Measurements from ENCODE around the gene PRKCSH.
A peak's percentile ranks its signal among the peaks of the same experiment; 100 is the strongest.

The PRKCSH gene

GRCh38 chr19:11444059-11444458 lies 8.6 kb downstream of the PRKCSH start:
- DNase-seq (ENCODE audit: low read depth): no peak
- peaks cover 3% of the 10 kb centered on the region for H3K4me1 ChIP-seq (ENCODE audit: control insufficient read depth, insufficient read depth, low read length)
- no peaks in the 10 kb centered on the region for H3K27me3 ChIP-seq (replicated peaks; ENCODE audit: control insufficient read depth, insufficient read depth, low read length)
- H3K4me3 ChIP-seq (ENCODE audit: low read length): no peak overlapping the region
- H3K9ac ChIP-seq (ENCODE audit: low read length): peak overlapping the region; percentile 11
- no peaks in the 10 kb centered on the region for H3K9me3 ChIP-seq (ENCODE audit: control insufficient read depth, low read length)
- peaks cover 69% of the 10 kb centered on the region for H3K36me3 ChIP-seq (ENCODE audit: control insufficient read depth, insufficient read depth, low read length, severe bottlenecking)

- H3K4me1 ChIP-seq (ENCODE audit: control insufficient read depth, insufficient read depth, low read length): peaks cover 3% of the 10 kb centered on the region
- H3K36me3 ChIP-seq (ENCODE audit: control insufficient read depth, insufficient read depth, low read length, severe bottlenecking): peaks cover 76% of the 10 kb centered on the region
These were observed 9.7 kb downstream of the PRKCSH start for GRCh38 chr19:11445141-11445540.

GRCh38 chr19:11446271-11446651 lies 10.8 kb downstream of the PRKCSH start:
- no peak for DNase-seq (ENCODE audit: low read depth)
- Histone ChIP-seq H3K36me3 (ENCODE audit: control insufficient read depth, insufficient read depth, low read length, severe bottlenecking) (peaks cover 66% of the 10 kb centered on the region), H3K27me3 (replicated peaks; ENCODE audit: control insufficient read depth, insufficient read depth, low read length) (no peaks in the 10 kb centered on the region), H3K9ac (ENCODE audit: low read length) (no peak overlapping the region), H3K9me3 (ENCODE audit: control insufficient read depth, low read length) (no peaks in the 10 kb centered on the region), H3K4me1 (ENCODE audit: control insufficient read depth, insufficient read depth, low read length) (peaks cover 3% of the 10 kb centered on the region), H3K4me3 (ENCODE audit: low read length) (no peak overlapping the region)

More at GRCh38 chr19:11445141-11445540, 9.7 kb downstream of the PRKCSH start:
- no peak for DNase-seq (ENCODE audit: low read depth)
- no peaks in the 10 kb centered on the region for H3K9me3 ChIP-seq (ENCODE audit: control insufficient read depth, low read length)
- no peak overlapping the region for H3K9ac ChIP-seq (ENCODE audit: low read length)
- no peaks in the 10 kb centered on the region for H3K27me3 ChIP-seq (replicated peaks; ENCODE audit: control insufficient read depth, insufficient read depth, low read length)
- no peak overlapping the region for H3K4me3 ChIP-seq (ENCODE audit: low read length)

GRCh38 chr19:11446652-11447301 lies 11.3 kb downstream of the PRKCSH start:
- peaks cover 61% of the 10 kb centered on the region for H3K36me3 ChIP-seq (ENCODE audit: control insufficient read depth, insufficient read depth, low read length, severe bottlenecking)
- no peaks in the 10 kb centered on the region for H3K9me3 ChIP-seq (ENCODE audit: control insufficient read depth, low read length)
- H3K4me3 ChIP-seq (ENCODE audit: low read length): no peak overlapping the region
- H3K27me3 ChIP-seq (replicated peaks; ENCODE audit: control insufficient read depth, insufficient read depth, low read length): no peaks in the 10 kb centered on the region
- peaks cover 3% of the 10 kb centered on the region for H3K4me1 ChIP-seq (ENCODE audit: control insufficient read depth, insufficient read depth, low read length)
- no peak overlapping the region for H3K9ac ChIP-seq (ENCODE audit: low read length)
- peak; percentile 63 for DNase-seq (ENCODE audit: low read depth)

- Histone ChIP-seq H3K27me3 (replicated peaks; ENCODE audit: control insufficient read depth, insufficient read depth, low read length) (no peaks in the 10 kb centered on the region), H3K9ac (ENCODE audit: low read length) (no peak overlapping the region), H3K4me3 (ENCODE audit: low read length) (no peak overlapping the region), H3K9me3 (ENCODE audit: control insufficient read depth, low read length) (no peaks in the 10 kb centered on the region), H3K36me3 (ENCODE audit: control insufficient read depth, insufficient read depth, low read length, severe bottlenecking) (peaks cover 54% of the 10 kb centered on the region), H3K4me1 (ENCODE audit: control insufficient read depth, insufficient read depth, low read length) (peaks cover 3% of the 10 kb centered on the region)
- DNase-seq (ENCODE audit: low read depth): no peak
These were observed 12.2 kb downstream of the PRKCSH start for GRCh38 chr19:11447347-11448262.

GRCh38 chr19:11448410-11448809 lies 13.0 kb downstream of the PRKCSH start:
- no peak for DNase-seq (ENCODE audit: low read depth)
- H3K27me3 ChIP-seq (replicated peaks; ENCODE audit: control insufficient read depth, insufficient read depth, low read length): no peaks in the 10 kb centered on the region
- no peaks in the 10 kb centered on the region for H3K9me3 ChIP-seq (ENCODE audit: control insufficient read depth, low read length)
- no peak overlapping the region for H3K4me3 ChIP-seq (ENCODE audit: low read length)
- H3K36me3 ChIP-seq (ENCODE audit: control insufficient read depth, insufficient read depth, low read length, severe bottlenecking): peaks cover 50% of the 10 kb centered on the region
- H3K4me1 ChIP-seq (ENCODE audit: control insufficient read depth, insufficient read depth, low read length): peaks cover 3% of the 10 kb centered on the region
- H3K9ac ChIP-seq (ENCODE audit: low read length): no peak overlapping the region

GRCh38 chr19:11448923-11449554 lies 13.6 kb downstream of the PRKCSH start:
- Histone ChIP-seq H3K27me3 (replicated peaks; ENCODE audit: control insufficient read depth, insufficient read depth, low read length) (no peaks in the 10 kb centered on the region), H3K4me3 (ENCODE audit: low read length) (no peak overlapping the region), H3K36me3 (ENCODE audit: control insufficient read depth, insufficient read depth, low read length, severe bottlenecking) (peaks cover 45% of the 10 kb centered on the region), H3K4me1 (ENCODE audit: control insufficient read depth, insufficient read depth, low read length) (peaks cover 3% of the 10 kb centered on the region), H3K9ac (ENCODE audit: low read length) (no peak overlapping the region), H3K9me3 (ENCODE audit: control insufficient read depth, low read length) (no peaks in the 10 kb centered on the region)
- DNase-seq (ENCODE audit: low read depth): no peak

GRCh38 chr19:11450570-11451326 lies 15.3 kb downstream of the PRKCSH start:
- Histone ChIP-seq H3K4me1 (ENCODE audit: control insufficient read depth, insufficient read depth, low read length) (no peaks in the 10 kb centered on the region), H3K36me3 (ENCODE audit: control insufficient read depth, insufficient read depth, low read length, severe bottlenecking) (peaks cover 28% of the 10 kb centered on the region), H3K27me3 (replicated peaks; ENCODE audit: control insufficient read depth, insufficient read depth, low read length) (no peaks in the 10 kb centered on the region), H3K4me3 (ENCODE audit: low read length) (no peak overlapping the region), H3K9ac (ENCODE audit: low read length) (no peak overlapping the region), H3K9me3 (ENCODE audit: control insufficient read depth, low read length) (no peaks in the 10 kb centered on the region)
- DNase-seq (ENCODE audit: low read depth): no peak

GRCh38 chr19:11451327-11451870 lies 16.0 kb downstream of the PRKCSH start:
- Histone ChIP-seq H3K4me1 (ENCODE audit: control insufficient read depth, insufficient read depth, low read length) (no peaks in the 10 kb centered on the region), H3K9me3 (ENCODE audit: control insufficient read depth, low read length) (no peaks in the 10 kb centered on the region), H3K27me3 (replicated peaks; ENCODE audit: control insufficient read depth, insufficient read depth, low read length) (no peaks in the 10 kb centered on the region), H3K4me3 (ENCODE audit: low read length) (no peak overlapping the region), H3K36me3 (ENCODE audit: control insufficient read depth, insufficient read depth, low read length, severe bottlenecking) (peaks cover 25% of the 10 kb centered on the region), H3K9ac (ENCODE audit: low read length) (no peak overlapping the region)
- DNase-seq (ENCODE audit: low read depth): no peak

- no peak for DNase-seq (ENCODE audit: low read depth)
These were observed 16.6 kb downstream of the PRKCSH start for GRCh38 chr19:11451871-11452619.

More at GRCh38 chr19:11451871-11452619, 16.6 kb downstream of the PRKCSH start:
- Histone ChIP-seq H3K4me3 (ENCODE audit: low read length) (no peak overlapping the region), H3K36me3 (ENCODE audit: control insufficient read depth, insufficient read depth, low read length, severe bottlenecking) (peaks cover 25% of the 10 kb centered on the region), H3K4me1 (ENCODE audit: control insufficient read depth, insufficient read depth, low read length) (no peaks in the 10 kb centered on the region), H3K9ac (ENCODE audit: low read length) (no peak overlapping the region), H3K9me3 (ENCODE audit: control insufficient read depth, low read length) (no peaks in the 10 kb centered on the region), H3K27me3 (replicated peaks; ENCODE audit: control insufficient read depth, insufficient read depth, low read length) (no peaks in the 10 kb centered on the region)

All from adipocyte (in vitro differentiated cells).